Measurements from ENCODE around the gene SERHL2.
"Not testable (repeated sequence)": the region's sequence is repeated elsewhere in the genome, so short reads cannot be mapped to it uniquely, and the experiment has no call there.

Gene SERHL2

GRCh38 chr22:42608823-42609361, 55.1 kb downstream of the SERHL2 start:
- no peak for DNase-seq

- no peak for DNase-seq
These were observed 56.4 kb downstream of the SERHL2 start for GRCh38 chr22:42610186-42610585.

- DNase-seq = no peak
These were observed 57.3 kb downstream of the SERHL2 start for GRCh38 chr22:42611051-42611450.

GRCh38 chr22:42612336-42612735, 58.6 kb downstream of the SERHL2 start:
- DNase-seq = no peak

GRCh38 chr22:42613872-42614301, 60.1 kb downstream of the SERHL2 start:
- peak; percentile 22 for DNase-seq

- peak; percentile 98 for DNase-seq
These were observed 60.7 kb downstream of the SERHL2 start, which contains the start of gene POLDIP3 for GRCh38 chr22:42614312-42615091. Gene POLDIP3 (minus strand): TSS chr22:42614883. CDS start chr22:42614857, 26 bp downstream.

GRCh38 chr22:42615092-42615859, 61.5 kb downstream of the SERHL2 start:
- peak; percentile 79 for DNase-seq

GRCh38 chr22:42615860-42616175, 62.1 kb downstream of the SERHL2 start:
- DNase-seq = not testable (repeated sequence)

GRCh38 chr22:42617155-42617983, 63.6 kb downstream of the SERHL2 start:
- DNase-seq = no peak

GRCh38 chr22:42619261-42620063, 65.7 kb downstream of the SERHL2 start:
- DNase-seq = no peak

- no peak for DNase-seq
These were observed 66.3 kb downstream of the SERHL2 start for GRCh38 chr22:42620084-42620483.

GRCh38 chr22:42621505-42622002, 67.8 kb downstream of the SERHL2 start:
- peak; percentile 56 for DNase-seq

GRCh38 chr22:42622061-42622710, 68.4 kb downstream of the SERHL2 start:
- no peak for DNase-seq

- DNase-seq = no peak
These were observed 69.6 kb downstream of the SERHL2 start for GRCh38 chr22:42623301-42623751.
